Embryonic facial prominence (tissue), 1 donor: Measurements from ENCODE around the gene GDE1.
"Not testable (repeated sequence)": the region's sequence is repeated elsewhere in the genome, so short reads cannot be mapped to it uniquely, and the experiment has no call there.

ENCODE experiments used
- DNase-seq: peaks from one replicate; pipeline ENCODE4 v3.0.0-alpha.2; 2016; ENCODE audit errors: extremely low spot score

The GDE1 gene

GRCh38 chr16:19521471-19522396 lies at the start of gene GDE1:
Gene GDE1 (minus strand): TSS chr16:19522098. CDS start chr16:19521964, 134 bp downstream.
- DNase-seq = peak; percentile 85

- DNase-seq = no peak
Measured at GRCh38 chr16:19567560-19567959, 45.7 kb upstream of the GDE1 start.

- no peak for DNase-seq
Measured at GRCh38 chr16:19566362-19566761, 44.5 kb upstream of the GDE1 start.

GRCh38 chr16:19563377-19563776 lies 41.5 kb upstream of the GDE1 start:
- DNase-seq = no peak

- DNase-seq = no peak
Measured at GRCh38 chr16:19560078-19560477, 38.2 kb upstream of the GDE1 start.

GRCh38 chr16:19559242-19559910 lies 37.5 kb upstream of the GDE1 start:
- DNase-seq = no peak

- no peak for DNase-seq
Measured at GRCh38 chr16:19555938-19556771, 34.3 kb upstream of the GDE1 start.

GRCh38 chr16:19555186-19555937 lies 33.5 kb upstream of the GDE1 start, which contains the start of gene VPS35L:
Gene VPS35L (plus strand): TSS chr16:19555703. CDS start chr16:19555730, 27 bp downstream.
- peak; percentile 95 for DNase-seq

- DNase-seq = no peak
Measured at GRCh38 chr16:19549673-19550072, 27.8 kb upstream of the GDE1 start.

GRCh38 chr16:19548144-19548543 lies 26.2 kb upstream of the GDE1 start:
- no peak for DNase-seq

- DNase-seq = not testable (repeated sequence)
Measured at GRCh38 chr16:19543278-19543996, 21.5 kb upstream of the GDE1 start.

- DNase-seq = no peak
Measured at GRCh38 chr16:19542138-19542821, 20.4 kb upstream of the GDE1 start.

- no peak for DNase-seq
Measured at GRCh38 chr16:19540241-19540970, 18.5 kb upstream of the GDE1 start.

GRCh38 chr16:19532601-19533000 lies 10.7 kb upstream of the GDE1 start:
- no peak for DNase-seq

GRCh38 chr16:19528666-19529065 lies 6.8 kb upstream of the GDE1 start:
- no peak for DNase-seq

- no peak for DNase-seq
Measured at GRCh38 chr16:19527161-19527560, 5.3 kb upstream of the GDE1 start.

- no peak for DNase-seq
Measured at GRCh38 chr16:19525385-19525723, 3.5 kb upstream of the GDE1 start.

GRCh38 chr16:19524616-19525384 lies 2.9 kb upstream of the GDE1 start:
- DNase-seq = no peak

GRCh38 chr16:19524356-19524615 lies 2.4 kb upstream of the GDE1 start:
- DNase-seq = no peak
